HG02610 (cell line): ENCODE data around the gene NFYC.
A peak's percentile ranks its signal among the peaks of the same experiment; 100 is the strongest.
"Not testable (repeated sequence)": the region's sequence is repeated elsewhere in the genome, so short reads cannot be mapped to it uniquely, and the experiment has no call there.

Source experiments
- ATAC-seq: cut with Tn5 transposase; IDR thresholded peaks from one replicate; pipeline ENCODE4 v1.9.1; 2021; ENCODE audit warnings: mild to moderate bottlenecking, moderate library complexity; ENCODE audit not compliant: unreplicated experiment

The NFYC gene

GRCh38 chr1:40704817-40705733 is 13.6 kb downstream of the NFYC start:
- ATAC-seq, result no peak

DNA sequence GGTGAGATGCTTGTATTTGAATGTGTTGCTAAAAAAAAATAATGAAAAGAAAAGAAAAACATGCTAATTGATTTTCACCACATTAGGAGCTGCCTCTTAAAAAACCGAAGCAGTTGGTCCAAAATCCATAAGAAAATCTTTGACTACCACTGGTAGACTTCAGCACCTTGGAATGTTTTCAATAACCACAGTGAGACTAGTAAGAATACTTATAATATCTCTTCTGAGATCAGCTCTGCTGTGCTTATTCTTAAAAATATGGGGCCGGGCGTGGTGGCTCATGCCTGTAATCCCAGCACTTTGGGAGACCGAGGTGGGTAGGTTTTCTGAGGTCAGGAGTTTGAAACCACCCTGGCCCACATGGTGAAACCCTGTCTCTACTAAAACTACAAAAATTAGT is 15.1 kb downstream of the NFYC start:
- no peak for ATAC-seq

- ATAC-seq, result peak; percentile 64
These were observed 17.2 kb downstream of the NFYC start for GRCh38 chr1:40708750-40709099.

GRCh38 chr1:40709100-40709801 is 17.7 kb downstream of the NFYC start:
- peak; percentile 95 for ATAC-seq

- ATAC-seq, result no peak
These were observed 18.3 kb downstream of the NFYC start for GRCh38 chr1:40709802-40710278.

GRCh38 chr1:40710581-40711315 is 19.2 kb downstream of the NFYC start:
- ATAC-seq, result no peak

- ATAC-seq, result no peak
These were observed 20.2 kb downstream of the NFYC start for GRCh38 chr1:40711465-40712404.

DNA sequence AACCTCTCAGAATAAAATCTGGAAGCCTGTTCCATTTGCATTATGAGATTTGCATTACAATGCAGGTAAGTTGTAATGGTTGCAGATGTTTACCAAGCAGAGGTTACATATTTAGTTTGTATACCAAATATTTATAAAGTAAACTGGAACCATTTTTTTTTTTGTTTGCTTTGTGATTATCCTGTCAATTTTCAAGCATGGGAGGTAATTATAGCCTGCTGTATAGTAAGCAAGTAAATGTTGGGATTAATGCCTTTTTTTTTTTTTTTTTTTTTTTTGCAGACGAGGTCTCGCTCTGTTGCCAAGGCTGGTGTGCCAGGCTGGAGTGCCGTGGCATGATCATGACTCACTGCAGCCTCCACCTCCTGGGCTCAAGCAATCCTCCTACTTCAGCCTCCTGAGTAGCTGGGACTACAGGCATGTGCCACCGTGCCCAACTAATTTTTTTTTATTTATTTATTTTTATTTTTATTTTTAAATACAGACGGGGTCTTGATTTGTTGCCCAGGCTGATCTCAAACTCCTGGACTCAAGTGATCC is 21.0 kb downstream of the NFYC start:
- no peak for ATAC-seq

DNA sequence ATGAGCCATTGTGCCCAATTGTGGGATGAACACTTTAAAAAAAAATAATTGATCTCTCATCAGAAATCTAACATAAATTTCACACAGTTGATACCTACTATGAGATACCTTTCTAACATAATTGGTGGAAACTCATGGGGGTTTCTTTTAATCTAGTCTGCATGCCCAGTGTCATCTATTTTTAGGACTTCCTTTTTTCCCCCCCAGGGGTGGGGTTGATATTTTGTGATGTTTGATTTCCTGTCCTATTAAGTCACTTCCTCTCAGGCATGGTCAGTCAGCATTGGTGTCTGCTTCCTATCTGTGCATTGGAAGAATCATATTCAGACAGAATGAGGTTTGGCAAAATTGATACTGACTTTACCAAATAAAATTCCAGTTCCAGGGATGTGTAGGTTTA is 21.5 kb downstream of the NFYC start:
- no peak for ATAC-seq

- ATAC-seq, result no peak
These were observed 24.1 kb downstream of the NFYC start for GRCh38 chr1:40715491-40716059.

DNA sequence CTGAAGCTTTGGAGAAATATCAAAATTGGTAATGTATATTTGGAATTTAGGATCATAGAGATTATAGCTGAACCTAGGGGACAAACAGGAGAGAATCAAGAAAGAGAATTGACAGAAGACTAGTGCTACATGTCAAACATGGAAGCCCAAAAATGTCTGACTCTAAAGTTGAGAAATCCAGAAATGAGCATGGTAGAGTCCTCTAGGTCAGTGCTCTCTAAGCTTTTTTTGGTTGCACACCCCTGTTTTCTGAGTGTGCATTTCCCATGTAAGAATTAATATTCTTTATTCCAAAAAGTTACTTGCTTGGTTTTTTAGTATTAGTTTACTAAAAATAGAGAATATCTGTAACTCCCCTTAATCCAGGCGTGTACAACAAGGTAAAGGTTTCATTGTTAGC is 25.6 kb downstream of the NFYC start:
- no peak for ATAC-seq

GRCh38 chr1:40717955-40718354 is 26.5 kb downstream of the NFYC start:
- ATAC-seq, result no peak

GRCh38 chr1:40720493-40720892 is 29.0 kb downstream of the NFYC start:
- no peak for ATAC-seq

DNA sequence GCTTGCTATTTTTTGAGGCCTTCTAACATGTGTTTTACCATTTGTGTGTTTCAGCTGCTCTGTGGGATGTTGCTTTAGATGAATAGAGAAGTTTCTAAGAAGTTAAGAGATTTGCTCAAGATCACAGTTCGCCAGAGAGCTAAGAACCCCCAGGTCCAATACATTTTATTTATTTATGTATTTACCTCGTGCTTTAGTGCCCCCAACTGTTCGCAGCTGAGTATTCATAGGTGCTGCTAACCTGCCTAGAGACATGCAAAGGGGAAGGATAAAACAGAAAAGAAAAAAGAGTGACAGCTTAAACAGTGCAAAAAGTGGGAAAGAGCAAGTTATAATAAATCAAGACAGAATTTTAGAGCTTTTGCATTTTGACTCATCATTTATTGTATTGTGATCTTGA is 31.1 kb downstream of the NFYC start:
- ATAC-seq, result no peak

- ATAC-seq, result no peak
These were observed 31.9 kb downstream of the NFYC start for GRCh38 chr1:40723196-40723955.

DNA sequence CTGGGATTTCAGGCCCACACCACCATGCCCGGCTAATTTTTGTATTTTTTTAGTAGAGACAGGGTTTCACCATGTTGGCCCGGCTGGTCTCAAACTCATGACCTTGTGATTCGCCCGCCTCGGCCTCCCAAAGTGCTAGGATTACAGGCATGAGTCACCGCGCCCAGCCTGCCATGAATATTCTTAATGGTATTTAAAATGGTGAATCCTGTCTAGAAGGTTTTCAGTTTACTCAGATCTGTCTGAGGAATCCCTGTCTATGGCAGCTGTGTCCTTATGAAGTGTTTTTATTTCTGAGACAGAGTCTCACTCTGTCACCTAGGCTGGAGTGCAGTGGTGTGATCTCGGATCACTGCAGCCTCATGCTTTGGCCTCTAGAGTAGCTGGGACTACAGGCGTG is 36.2 kb downstream of the NFYC start:
- not testable (repeated sequence) for ATAC-seq

DNA sequence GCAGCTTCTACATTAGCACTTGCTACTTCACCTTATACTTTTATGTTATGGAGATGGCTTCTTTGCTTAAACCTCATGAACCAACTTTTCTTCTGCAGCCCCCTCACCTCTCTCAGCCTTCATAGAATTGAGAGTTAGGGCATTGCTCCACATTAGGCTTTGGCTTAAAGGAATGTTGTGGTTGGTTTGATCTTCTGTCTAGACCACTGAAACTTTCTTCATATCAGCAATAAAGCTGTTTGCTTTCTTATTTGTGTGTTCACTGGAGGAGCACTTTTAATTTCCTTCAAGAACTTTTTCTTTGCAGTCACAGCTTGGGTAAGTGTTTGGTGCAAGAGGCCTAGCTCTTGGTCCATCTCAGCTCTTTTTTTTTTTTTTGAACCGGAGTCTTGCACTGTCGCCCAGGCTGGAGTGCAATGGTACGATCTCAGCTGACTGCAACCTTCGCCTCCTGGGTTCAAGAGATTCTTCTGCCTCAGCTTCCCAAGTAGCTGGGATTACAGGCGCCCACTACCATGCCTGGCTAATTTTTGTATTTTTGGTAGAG is 37.9 kb downstream of the NFYC start:
- not testable (repeated sequence) for ATAC-seq

DNA sequence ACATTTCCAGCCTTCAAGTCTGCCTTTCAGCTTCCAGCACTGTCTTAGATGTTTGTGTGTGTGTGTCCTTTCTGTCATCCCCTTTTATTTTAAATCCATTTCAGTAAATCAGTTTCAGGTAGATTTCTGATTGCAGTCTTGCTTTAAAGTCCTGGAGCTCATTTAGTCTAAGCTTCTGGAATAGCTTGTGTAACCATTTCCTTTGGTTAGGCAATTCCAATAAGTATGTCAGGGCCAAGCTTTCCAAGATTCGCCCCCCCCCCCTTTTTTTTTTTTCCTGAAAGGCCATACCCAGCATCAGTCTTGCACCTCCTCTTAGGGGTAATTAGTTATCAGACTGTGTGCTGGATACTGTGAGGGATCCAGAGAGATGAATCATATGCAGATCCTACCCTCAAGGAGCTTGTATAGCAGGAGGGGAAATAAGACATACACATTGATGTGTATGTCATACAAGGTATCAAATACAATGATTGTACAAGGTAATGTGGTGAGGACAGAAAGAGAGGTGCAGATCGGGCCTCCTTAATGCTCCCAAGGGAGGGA is 41.3 kb downstream of the NFYC start:
- ATAC-seq, result no peak
